HepG2 (cell line): ENCODE results near the gene ZBTB7B. TPM values are rescaled to one million over a fixed set of nuclear protein-coding genes. Genes with fewer than 3 reads are reported as not detected.
A peak's percentile ranks its signal among the peaks of the same experiment; 100 is the strongest.

Experiments
- AGO1 ChIP-seq: fragments of 200-400 bp; formaldehyde crosslinking; IDR thresholded peaks from 2 replicates; pipeline ENCODE4 v1.6.1; 2017; ENCODE audit warnings: mild to moderate bottlenecking, low read depth, low read length, moderate library complexity; ENCODE audit not compliant: poor library complexity, severe bottlenecking
- ATM ChIP-seq: fragments of 450-650 bp; IDR thresholded peaks from 2 replicates; pipeline ENCODE4 v1.7.1; 2017; ENCODE audit warnings: mild to moderate bottlenecking, borderline replicate concordance
- HOXD1 ChIP-seq: sonication (generic); formaldehyde crosslinking; IDR thresholded peaks from 2 replicates; pipeline ENCODE4 v1.5.0; 2020; ENCODE audit warnings: missing genetic modification reagents
- LCORL ChIP-seq, 2 experiments: fragments of 450-650 bp in 1 of 2; sonication (generic) in 1 of 2; formaldehyde crosslinking in 1 of 2; IDR thresholded peaks; 2 replicates each; pipeline versions ENCODE4 v1.5.0 to v1.6.1; 2017 to 2020; ENCODE audit warnings: antibody characterized with exemption in 1 of 2, missing genetic modification reagents in 1 of 2
- RFXANK ChIP-seq: IDR thresholded peaks from 2 replicates; pipeline ENCODE4 v1.6.1; 2016
- TSC22D2 ChIP-seq: sonication (generic); formaldehyde crosslinking; IDR thresholded peaks from 2 replicates; pipeline ENCODE4 v1.5.1; 2020; ENCODE audit warnings: missing genetic modification reagents, mild to moderate bottlenecking, borderline replicate concordance
- ZKSCAN5 ChIP-seq: sonication (generic); formaldehyde crosslinking; IDR thresholded peaks from 2 replicates; pipeline ENCODE4 v1.5.1; 2020; ENCODE audit warnings: mild to moderate bottlenecking, missing genetic modification reagents
- ZNF530 ChIP-seq: sonication (generic); formaldehyde crosslinking; IDR thresholded peaks from 2 replicates; pipeline ENCODE4 v1.5.0; 2020; ENCODE audit warnings: low read depth, mild to moderate bottlenecking, missing genetic modification reagents
- ZNF792 ChIP-seq: IDR thresholded peaks from 2 replicates; pipeline ENCODE4 v1.6.1; 2016
- polyA plus RNA-seq, 8 experiments: library from polyadenylated mRNA; depleted of rRNA in 3 of 8; stranded (reverse) in 7 of 8; unstranded in 1 of 8; fragments of >200 nt; fragmentation: Illumina TruSeq in 4 of 8; extraction: Trizol in 4 of 8; gene quantifications; 2 replicates each; pipeline versions ENCODE4 v1.2.1 to v1.2.3, GENCODE V29; 2011 to 2016; ENCODE audit warnings: low read depth in 4 of 8, missing spikeins in 1 of 8, mixed read lengths in 1 of 8; ENCODE audit not compliant: insufficient read depth in 1 of 8
- total RNA-seq, 5 experiments: library from RNA; depleted of rRNA; stranded (reverse); fragments of >200 nt; fragmentation: Illumina TruSeq; extraction: Trizol; gene quantifications; 2 replicates each; pipeline ENCODE4 v1.2.3, GENCODE V29; 2016; ENCODE audit warnings: low read depth in 1 of 5
- TF ChIP-seq, protein P1 (sequence below), 2 experiments: fragments of 450-650 bp in 1 of 2; sonication (generic) in 1 of 2; formaldehyde crosslinking in 1 of 2; IDR thresholded peaks; 2 replicates each; pipeline versions ENCODE4 v1.6.1 to v1.8.0; 2016 to 2022; ENCODE audit warnings: antibody characterized with exemption in 1 of 2, mild to moderate bottlenecking in 1 of 2, missing genetic modification reagents in 1 of 2
- TF ChIP-seq, protein P2 (sequence below): sonication (generic); formaldehyde crosslinking; IDR thresholded peaks from 2 replicates; pipeline ENCODE4 v1.5.1; 2020; ENCODE audit warnings: mild to moderate bottlenecking, missing genetic modification reagents, moderate library complexity
- TF ChIP-seq, protein P3 (sequence below), 2 experiments: fragments of 450-650 bp in 1 of 2; sonication (generic) in 1 of 2; formaldehyde crosslinking; IDR thresholded peaks; 2 replicates each; pipeline versions ENCODE4 v1.5.0 to v1.8.0; 2020 to 2022; ENCODE audit warnings: mild to moderate bottlenecking in 1 of 2, missing genetic modification reagents in 1 of 2

ZBTB7B gene
- total and polyA plus RNA-seq, 2 of the 13 experiments (the other 11 are each of a cell fraction or from before 2014, with no cell fraction given) = 15.5 to 17.5 TPM

DNA sequence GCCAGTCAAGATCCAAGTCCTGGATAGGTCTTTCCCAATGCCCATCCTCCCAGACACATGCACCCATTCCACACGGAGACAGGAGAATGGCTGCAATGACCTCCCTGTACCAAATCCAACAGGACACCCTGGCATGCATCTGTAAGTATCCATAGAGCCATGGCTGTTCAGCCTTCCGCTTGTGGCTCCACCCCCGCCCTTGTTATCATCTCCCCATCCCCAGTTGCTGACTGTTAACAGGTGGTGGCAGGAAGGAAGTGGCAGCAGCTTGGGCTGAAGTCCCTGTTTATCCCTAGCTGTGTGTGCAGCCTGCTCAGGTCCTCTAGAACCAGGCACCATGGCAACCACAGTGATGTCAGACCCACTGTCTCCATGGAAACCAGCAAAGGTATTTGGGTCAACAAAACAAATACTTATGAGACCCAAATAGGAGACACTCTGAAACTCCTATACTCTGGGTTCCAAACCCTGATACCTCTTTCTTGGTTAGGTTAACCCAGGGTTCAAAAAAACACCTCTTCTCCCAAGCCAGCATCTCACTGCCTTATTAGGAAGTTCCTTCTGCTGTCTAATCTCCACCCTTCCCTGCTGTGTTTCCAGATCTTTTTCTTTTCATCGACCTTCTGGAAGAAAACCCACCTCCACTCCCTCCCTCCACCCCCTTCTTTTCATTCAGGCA lies 47.4 kb upstream of the ZBTB7B start (continued):
- TF ChIP-seq, protein P1, sequence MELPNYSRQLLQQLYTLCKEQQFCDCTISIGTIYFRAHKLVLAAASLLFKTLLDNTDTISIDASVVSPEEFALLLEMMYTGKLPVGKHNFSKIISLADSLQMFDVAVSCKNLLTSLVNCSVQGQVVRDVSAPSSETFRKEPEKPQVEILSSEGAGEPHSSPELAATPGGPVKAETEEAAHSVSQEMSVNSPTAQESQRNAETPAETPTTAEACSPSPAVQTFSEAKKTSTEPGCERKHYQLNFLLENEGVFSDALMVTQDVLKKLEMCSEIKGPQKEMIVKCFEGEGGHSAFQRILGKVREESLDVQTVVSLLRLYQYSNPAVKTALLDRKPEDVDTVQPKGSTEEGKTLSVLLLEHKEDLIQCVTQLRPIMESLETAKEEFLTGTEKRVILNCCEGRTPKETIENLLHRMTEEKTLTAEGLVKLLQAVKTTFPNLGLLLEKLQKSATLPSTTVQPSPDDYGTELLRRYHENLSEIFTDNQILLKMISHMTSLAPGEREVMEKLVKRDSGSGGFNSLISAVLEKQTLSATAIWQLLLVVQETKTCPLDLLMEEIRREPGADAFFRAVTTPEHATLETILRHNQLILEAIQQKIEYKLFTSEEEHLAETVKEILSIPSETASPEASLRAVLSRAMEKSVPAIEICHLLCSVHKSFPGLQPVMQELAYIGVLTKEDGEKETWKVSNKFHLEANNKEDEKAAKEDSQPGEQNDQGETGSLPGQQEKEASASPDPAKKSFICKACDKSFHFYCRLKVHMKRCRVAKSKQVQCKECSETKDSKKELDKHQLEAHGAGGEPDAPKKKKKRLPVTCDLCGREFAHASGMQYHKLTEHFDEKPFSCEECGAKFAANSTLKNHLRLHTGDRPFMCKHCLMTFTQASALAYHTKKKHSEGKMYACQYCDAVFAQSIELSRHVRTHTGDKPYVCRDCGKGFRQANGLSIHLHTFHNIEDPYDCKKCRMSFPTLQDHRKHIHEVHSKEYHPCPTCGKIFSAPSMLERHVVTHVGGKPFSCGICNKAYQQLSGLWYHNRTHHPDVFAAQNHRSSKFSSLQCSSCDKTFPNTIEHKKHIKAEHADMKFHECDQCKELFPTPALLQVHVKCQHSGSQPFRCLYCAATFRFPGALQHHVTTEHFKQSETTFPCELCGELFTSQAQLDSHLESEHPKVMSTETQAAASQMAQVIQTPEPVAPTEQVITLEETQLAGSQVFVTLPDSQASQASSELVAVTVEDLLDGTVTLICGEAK (IDR thresholded peaks at IDR 0.05) = no peak
- TF ChIP-seq, protein P1 (CRISPR knock-in tag; IDR thresholded peaks at IDR 0.05) = no peak
- TF ChIP-seq RFXANK (CRISPR knock-in tag) (no peak), ZNF792 (CRISPR knock-in tag) (no peak), TSC22D2 (CRISPR knock-in tag) (no peak), HOXD1 (CRISPR knock-in tag) (no peak), ATM (no peak), AGO1 (no peak), LCORL (IDR thresholded peaks at IDR 0.05) (no peak), LCORL (CRISPR knock-in tag; IDR thresholded peaks at IDR 0.05) (no peak), ZKSCAN5 (CRISPR knock-in tag) (no peak), ZNF530 (CRISPR knock-in tag) (no peak)
- TF ChIP-seq, protein P2, sequence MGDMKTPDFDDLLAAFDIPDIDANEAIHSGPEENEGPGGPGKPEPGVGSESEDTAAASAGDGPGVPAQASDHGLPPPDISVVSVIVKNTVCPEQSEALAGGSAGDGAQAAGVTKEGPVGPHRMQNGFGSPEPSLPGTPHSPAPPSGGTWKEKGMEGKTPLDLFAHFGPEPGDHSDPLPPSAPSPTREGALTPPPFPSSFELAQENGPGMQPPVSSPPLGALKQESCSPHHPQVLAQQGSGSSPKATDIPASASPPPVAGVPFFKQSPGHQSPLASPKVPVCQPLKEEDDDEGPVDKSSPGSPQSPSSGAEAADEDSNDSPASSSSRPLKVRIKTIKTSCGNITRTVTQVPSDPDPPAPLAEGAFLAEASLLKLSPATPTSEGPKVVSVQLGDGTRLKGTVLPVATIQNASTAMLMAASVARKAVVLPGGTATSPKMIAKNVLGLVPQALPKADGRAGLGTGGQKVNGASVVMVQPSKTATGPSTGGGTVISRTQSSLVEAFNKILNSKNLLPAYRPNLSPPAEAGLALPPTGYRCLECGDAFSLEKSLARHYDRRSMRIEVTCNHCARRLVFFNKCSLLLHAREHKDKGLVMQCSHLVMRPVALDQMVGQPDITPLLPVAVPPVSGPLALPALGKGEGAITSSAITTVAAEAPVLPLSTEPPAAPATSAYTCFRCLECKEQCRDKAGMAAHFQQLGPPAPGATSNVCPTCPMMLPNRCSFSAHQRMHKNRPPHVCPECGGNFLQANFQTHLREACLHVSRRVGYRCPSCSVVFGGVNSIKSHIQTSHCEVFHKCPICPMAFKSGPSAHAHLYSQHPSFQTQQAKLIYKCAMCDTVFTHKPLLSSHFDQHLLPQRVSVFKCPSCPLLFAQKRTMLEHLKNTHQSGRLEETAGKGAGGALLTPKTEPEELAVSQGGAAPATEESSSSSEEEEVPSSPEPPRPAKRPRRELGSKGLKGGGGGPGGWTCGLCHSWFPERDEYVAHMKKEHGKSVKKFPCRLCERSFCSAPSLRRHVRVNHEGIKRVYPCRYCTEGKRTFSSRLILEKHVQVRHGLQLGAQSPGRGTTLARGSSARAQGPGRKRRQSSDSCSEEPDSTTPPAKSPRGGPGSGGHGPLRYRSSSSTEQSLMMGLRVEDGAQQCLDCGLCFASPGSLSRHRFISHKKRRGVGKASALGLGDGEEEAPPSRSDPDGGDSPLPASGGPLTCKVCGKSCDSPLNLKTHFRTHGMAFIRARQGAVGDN (CRISPR knock-in tag) = peak; percentile 67
- TF ChIP-seq, protein P3, sequence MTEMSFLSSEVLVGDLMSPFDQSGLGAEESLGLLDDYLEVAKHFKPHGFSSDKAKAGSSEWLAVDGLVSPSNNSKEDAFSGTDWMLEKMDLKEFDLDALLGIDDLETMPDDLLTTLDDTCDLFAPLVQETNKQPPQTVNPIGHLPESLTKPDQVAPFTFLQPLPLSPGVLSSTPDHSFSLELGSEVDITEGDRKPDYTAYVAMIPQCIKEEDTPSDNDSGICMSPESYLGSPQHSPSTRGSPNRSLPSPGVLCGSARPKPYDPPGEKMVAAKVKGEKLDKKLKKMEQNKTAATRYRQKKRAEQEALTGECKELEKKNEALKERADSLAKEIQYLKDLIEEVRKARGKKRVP (CRISPR knock-in tag; IDR thresholded peaks at IDR 0.05) = no peak
